Inferior parietal cortex (tissue), 1 donor: ENCODE data around the gene ARF1.

Experiments
- DNase-seq: peaks from one replicate; pipeline ENCODE4 v3.0.0-alpha.2; 2016; ENCODE audit errors: extremely low spot score

The ARF1 gene

DNA sequence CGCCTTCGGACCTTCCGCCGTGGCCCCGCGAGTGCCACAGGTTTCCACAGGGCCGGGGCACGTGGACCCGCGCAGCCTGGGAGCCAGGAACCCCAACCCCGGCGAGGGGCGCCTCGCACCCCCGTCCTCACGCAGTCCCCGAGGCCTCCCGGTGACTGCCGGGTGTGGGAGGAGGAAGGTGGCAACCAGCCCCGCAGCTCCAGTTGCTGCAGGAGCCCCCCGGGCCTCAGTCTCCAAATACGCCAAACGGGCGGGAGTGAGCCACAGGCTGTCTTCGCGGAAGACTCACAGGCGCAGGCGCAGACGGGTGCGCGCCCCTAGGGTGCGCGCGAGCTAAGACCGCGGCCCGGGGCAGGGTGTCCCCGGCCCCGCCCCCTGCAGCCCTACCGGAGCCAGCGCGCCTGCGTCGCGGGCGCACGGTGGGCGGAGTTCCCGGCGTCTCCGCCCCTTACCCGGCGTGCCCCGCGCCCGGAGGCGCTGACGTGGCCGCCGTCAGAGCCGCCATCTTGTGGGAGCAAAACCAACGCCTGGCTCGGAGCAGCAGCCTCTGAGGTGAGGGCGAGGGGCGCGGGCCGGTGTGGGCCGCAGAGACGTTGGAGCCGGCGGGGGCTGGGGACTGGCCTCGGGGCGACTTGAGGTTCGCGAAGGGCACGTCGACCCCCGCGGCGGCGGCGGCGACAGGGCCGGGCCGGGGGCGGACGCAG is at the start of gene ARF1:
ARF1 (plus strand) TSS at position 495 of the 704 bp plus-strand sequence. CDS start 14,407 bp downstream, outside the sequence.
- peak; percentile 96 for DNase-seq

DNA sequence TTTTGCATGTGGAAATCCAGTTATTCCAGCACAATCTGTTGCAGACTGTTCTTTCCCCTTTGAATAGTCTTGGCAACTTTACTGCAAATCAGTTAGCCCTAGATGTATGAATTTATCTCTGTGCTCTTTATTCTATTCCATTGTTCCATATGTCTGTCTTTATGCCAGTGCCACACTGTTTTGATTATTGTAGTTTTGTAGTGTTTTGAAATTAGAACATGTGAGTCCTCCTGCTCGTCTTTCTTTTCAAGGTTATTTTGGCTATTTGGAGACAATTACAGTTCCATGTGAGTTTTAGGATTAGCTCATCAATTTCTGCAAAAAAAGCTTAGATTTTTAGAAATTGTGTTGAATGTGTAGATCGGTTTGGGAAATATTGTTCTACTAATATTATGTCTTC is 49.1 kb upstream of the ARF1 start:
- no peak for DNase-seq

DNA sequence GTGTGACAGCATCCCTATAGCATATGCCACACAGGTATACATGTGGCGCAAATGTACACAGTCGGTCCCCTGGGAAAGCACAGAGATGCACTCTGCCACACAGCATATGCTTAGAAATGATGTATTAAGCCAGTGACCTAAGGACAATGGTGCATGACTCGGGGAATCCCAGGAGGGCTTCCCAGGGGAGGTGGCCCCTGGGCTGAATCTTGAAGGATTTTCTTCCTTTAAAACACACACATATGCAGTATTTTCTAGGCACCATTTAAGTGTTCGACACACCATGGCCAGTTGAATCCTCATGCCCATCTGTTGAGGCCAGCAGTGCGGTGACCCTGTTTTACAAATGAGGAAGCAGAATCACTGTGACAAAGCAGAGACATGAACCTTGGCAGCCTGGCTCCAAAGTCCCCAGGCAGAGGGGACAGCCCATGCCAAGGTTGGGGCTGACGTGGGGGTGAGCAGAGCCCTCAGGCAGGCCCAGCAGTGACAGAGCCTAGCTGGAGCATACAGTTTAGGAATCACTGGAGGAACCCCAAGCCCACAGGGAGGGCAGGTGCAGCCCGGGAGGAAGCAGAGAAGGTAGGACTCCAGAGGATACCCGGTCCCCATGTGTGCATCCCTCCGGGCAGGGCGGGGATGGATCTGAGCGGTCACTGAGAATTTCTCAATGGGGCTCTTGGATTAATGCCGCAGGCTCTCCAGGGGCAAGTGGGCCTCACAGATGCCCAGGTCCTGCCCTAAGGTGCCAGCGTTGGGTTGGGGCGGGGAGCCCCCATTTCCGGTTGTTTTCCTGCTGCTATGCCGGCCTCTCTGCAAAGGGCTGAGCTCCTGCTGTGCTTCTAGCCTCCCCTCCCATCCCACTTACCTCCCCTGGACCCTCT is 47.3 kb upstream of the ARF1 start:
- DNase-seq = no peak

DNA sequence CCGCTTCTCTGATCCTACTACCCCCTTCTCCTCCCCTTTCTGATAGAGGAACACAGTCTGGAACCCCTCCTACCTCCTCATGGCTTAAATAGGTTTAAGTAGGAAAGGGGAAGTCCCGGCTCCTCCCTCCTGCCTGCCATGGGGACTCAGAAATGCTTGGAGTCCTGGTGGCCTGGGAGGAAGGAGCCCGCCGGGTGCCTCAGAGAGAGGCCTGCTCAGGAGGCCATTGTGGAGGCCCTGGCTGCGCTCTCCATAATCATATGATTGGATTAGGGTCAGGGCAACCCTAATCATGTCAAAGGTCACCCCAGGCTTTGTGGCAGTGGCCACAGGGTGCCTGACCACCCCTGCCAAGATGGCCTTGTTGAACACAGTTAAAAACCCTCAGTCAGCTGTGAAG is 46.7 kb upstream of the ARF1 start:
- no peak for DNase-seq

DNA sequence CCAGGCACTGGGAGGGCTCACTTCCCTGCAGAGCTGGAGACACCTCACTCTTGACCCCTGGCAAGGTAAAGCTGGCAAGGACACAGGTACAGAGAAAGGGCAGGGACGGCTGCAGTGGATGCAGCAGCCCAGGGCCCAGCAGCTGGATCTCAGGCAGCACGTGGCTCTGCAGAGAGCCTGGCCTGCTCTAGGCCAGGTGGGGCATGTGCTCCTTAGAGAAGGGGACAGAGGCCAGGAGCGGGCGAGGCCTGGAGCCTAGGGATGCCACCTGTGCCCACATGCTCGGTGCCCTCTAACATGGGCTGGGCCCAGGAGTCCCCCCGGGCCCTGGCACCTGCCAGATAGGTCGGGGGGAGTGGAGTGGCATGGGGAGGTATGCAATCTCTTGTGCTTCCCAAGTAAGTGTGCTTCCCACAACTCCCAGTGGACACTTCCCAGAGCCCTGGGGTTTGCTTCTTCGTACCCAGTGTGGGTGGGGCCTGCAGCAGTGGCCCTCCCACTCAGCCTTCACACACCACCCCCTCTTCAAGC is 45.7 kb upstream of the ARF1 start:
- DNase-seq = no peak

DNA sequence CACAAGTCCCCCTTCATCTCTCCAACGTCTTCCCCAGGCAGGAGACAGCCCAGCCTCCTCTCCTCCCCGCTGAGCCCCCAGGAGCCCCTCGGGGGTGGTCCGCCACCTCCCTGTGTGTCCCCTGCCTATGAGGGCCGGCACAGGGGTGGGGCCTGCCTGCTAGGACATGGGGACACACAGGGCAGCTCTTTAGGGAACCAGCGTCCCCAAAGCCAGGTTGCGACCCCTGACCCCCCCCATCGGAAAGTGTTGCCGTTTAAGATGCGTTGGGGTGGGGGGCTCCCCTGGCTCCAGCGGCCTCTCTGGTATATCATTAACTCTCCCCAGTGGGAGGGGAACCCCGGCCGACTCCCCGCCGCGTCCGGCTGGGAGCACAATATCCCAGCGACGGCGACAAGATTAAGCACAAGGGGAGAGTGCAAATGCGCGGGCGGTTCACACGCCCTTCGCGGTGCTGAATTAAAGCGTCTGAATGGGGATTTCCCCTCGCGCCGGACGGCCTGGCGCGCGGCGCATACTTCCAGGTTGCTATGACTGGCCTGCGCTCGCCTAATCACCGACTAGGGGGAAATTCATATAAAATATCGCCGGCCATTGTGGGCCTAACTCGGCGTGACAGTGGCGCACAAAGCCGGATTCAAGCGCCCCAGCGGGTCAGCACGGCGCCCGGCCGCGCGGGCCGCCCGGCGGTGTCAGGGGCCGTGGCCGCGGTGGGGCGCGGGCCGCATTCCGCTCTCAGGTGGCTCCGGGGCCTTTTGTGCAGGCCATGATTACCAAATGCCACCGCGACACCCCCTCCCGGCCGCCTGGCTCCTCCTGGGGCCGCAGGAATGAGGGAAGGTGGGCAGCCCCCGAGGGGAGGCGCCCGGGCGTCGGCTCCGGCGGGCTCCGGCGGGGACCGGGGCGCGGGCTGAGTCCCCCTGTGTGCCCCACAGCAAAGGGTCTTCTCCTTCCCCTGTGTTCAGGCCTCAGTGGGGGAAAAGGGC is 44.8 kb upstream of the ARF1 start:
- DNase-seq = no peak

DNA sequence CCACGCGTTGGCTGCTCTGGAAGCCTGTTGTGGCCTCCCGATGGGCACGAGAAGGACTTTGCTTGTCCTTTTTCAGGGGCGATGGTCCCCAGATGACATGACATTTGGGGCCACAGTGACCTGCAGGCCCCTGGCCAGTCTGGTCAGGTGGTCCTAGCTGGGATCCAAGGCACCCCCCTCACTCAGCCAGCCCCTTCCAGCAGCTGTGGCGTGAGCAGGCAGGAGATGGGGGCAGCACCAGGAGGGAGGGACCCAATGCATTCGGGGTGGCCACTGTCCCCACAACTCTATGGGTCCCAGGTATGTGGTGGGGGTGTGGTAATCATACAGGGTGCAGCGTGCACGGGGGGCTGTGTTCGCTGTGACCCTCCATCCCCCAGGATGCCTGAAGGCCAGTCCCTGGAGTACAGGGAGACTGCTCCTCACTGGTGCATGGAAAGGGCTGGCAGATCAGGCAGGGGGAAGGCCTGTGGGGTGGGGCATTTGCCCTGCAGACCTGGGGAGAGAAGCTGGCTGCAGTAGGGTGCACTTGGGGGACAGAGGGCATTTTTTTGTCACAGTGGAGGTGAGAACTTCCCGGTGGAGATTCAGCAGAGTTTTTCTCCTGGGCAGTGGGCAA is 44.0 kb upstream of the ARF1 start:
- DNase-seq = no peak

DNA sequence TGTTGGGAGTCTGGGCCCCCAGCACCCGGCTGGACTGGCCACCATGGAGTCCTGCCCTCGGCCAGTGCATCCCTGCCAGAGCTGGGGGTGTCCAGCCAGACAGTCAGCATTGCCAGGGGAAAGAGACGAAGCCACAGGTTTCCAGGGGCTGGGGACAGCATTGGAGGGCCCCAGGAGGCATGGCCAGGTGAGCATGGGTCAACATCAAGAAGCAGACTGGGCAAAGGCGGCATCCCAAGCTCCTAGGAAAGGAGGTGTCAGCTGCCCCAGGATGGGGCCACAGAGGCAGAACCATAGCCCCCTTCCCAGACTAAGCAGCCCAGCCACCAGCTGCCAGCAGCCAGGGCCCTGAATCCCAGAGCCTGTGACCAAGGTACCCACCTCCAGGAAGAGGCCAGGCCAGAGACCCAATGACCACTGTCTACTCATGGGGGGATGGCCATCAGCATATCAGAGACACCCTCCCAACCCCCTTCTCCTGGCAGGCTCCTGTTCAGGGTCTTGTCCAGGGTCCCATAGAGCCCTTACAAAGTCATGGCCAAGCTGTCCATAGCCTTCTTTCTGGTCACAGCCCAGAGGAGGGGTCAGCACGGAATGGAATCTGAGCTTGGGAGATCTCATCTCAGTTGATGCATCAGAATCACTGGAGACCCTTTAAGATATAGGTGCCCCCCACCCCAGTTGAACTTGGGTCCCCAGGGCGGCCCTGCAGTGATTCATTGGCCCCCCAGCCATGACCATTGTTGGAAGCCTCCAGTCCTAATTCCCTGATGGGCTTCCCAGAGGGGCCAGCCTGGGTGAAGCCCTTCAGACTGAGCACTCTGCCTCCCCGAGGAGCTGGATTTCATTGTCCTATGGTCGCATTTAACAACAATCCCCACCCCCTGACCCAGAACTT is 43.3 kb upstream of the ARF1 start:
- DNase-seq = no peak

DNA sequence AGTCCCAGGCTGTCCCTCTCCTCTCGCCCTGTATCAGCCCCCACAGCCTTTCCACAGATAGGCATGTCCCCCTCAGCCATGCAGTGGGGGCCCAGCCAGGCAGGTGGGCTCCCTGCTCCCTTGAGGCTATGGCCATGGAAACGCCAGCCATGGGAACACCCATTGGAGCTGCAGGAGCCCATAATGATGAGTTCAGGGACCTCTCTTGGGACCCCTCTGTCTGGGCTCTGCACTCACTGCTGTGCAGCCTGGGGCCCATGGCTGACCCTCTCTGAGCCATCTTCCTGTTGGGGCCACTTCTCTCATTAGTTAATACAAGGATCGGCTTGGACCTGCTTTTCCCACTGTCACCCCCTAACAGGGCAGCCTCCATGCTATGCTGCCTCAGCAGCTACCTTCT is 42.5 kb upstream of the ARF1 start:
- no peak for DNase-seq

DNA sequence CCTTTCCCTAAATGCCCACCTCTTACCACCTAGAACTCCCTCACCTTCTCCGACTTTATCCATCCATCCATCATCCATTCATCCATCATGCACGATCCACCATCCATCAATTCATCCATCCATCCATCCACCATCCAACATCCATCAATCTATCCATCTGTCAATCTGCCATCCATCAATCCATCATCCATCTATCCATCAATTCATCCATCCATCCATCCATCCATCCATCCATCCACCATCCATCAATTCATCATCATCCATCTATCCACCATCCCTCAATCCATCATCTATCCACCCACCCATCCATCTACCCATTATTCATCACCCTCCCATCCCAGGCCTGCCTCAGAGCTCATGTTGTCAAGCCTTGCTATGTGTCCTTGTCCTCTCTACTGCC is 41.2 kb upstream of the ARF1 start:
- no peak for DNase-seq

DNA sequence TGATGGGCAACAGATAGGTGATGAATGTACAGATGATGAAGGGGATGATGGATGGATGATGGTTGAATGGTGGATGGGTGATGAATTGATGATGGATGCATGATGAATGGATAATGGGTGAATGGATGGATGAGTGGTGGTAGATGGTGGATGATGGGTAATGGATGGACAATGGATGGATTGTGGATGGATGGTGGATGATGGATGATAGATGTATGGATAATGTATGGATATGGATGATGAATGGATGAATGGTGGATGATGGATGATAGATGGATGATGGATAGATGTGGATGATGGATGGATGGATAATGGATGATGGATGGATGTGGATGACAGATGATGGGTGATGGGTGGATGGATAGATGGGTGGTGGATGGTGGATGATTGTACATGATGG is 40.0 kb upstream of the ARF1 start:
- DNase-seq = no peak

DNA sequence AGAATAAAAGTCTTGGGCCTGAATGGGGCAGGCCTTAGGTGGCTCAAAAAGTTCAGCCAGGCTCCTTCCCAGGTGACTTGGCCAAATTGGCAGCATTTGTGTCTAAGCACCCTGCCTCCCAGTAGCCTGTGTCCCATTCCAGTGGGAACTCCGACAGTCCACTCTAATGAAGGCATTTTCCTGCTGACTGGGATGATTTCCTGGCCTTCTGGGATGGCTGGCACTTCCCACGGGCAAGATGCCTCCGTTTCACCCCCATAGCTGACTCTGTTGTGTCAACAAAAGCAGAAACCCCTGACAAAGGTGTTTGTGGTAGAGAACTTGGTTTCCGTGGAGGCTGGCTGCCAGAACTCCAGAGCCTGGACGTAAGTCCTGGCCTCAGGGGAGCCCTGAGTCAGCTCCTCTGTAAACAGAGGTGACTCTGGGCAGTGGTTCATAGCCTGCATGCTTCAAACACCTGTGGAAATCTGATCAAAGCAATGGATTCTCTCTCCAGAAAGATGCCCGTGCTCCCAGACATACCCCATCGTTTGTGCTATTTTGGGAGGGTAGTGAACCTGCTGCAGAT is 39.1 kb upstream of the ARF1 start:
- no peak for DNase-seq

DNA sequence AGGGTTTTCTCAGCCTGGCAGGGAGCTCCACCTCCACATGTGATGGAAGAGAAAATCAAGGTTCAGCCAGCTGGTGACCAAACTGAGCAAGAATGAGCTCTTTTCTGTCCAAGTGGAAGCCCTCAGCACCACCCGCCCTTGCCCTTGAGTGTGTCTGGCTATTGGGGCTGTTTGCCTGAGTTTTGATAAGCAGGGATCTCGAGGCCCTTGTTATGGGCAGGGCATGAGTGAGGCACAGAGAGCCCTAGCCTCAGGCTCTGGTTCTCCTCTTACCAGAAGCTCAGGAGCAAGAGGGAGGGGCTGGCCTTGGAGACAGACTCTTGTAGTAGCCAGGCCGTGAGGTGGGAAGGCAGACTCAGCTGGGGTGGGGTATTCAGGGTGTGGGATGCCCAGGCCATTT is 37.5 kb upstream of the ARF1 start:
- no peak for DNase-seq

DNA sequence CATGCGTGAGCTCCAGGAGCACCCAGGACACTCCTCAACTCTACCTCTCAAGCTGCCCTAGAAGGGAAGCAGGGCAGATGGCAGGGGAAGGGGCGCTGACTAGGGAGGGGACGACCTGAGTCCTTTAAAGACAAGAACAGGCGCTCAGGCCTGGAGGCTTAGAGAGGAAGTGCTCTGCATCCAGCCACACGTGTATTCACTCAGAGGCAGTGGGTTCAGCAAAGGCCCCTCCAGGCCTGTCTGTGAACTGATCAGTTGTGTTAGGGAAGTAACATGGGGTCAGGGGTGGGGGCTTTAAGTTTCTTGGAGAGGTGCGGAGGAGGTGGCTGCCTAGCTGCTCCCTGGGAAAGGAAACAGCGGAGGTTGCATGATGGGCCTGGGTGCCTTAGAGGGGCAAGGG is 37.1 kb upstream of the ARF1 start:
- no peak for DNase-seq

DNA sequence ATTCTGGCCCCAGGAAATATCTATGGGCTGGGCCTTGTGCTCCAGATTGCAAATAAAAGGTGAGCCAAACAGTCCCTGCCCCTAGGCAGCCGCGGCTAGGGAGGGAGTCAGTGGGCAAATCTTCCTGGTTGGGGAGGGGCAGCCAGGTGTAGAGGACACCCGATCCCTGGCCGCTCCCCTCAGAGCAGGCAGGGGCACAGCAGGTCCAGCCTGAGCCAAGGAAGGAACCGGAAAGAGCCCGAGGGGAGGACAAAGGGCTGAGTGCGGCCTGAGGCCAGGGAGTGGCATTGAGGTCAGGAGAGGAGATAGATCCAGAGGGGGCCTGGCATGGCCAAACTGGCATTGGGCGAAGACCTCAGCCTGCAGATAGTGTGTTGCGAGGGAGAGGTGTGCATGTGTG is 36.6 kb upstream of the ARF1 start:
- DNase-seq = no peak

DNA sequence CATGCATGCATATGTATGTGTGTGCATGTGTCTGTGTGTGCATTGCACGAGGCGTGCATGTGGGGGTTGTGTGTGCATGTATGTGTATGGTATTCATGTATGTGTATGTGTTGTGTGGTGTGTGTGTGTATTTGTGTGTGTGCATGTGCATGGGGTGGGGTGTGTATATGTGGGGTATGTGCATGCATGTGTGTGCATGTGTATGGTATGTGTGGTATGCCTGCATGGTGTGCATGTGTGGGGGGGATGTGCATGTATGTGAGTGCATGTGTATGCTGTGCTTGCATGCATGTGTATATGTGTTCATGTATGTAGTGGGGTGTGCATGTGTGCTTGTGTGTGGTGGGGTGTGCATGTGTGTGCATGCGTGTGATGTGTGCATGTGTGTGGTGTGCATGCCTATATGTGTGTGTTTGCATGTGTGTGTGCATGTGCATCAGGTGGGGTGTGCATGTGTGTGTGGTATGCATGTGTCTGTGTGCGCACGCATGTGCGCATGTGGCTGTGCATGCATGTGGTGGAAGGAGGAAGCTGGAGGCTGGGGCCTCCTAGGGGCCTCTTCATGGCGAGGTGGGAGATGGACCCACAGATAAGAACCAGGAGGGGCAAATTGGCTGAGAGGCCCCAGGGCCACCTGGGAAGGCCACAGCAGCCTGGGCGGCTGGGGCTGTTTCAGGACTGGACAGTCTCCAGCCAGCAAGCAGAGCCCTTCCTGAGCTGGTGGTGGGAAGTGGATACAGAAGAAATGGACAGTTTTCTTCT is 35.9 kb upstream of the ARF1 start:
- no peak for DNase-seq

DNA sequence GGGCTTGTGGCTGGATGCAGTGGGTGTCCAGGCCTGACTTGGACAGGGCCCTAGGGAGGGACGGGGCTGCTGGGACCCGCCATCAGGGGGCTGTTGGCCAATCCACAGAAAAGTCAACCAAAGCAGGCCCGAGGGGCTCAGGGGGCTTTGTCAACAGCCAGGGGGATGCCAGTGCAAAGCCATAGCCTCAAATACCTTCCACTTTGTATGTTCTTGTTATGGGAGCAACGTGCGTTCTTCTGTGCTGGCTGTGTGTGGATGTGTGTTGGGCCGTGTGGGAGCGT is 35.4 kb upstream of the ARF1 start:
- DNase-seq = no peak

DNA sequence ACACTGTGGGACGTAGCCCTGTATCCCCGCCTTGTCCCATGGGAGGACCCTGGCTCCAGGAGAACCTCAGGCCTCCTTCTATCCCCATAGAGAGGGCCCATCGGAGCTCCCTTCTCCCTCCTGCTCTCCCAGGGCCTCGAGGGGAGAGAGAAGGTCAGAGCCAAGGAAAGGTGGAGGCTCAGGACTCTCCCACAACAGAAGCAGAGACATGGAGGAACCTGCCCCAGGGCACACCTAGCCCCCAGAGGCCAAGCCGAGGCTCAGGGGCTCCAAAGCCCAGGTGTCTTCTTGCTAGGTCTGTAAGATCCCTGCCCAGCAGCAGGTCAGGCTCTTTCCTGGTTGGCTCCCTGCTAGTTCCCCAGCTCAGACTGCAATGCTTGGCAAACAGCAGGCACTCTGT is 34.4 kb upstream of the ARF1 start:
- DNase-seq = no peak

DNA sequence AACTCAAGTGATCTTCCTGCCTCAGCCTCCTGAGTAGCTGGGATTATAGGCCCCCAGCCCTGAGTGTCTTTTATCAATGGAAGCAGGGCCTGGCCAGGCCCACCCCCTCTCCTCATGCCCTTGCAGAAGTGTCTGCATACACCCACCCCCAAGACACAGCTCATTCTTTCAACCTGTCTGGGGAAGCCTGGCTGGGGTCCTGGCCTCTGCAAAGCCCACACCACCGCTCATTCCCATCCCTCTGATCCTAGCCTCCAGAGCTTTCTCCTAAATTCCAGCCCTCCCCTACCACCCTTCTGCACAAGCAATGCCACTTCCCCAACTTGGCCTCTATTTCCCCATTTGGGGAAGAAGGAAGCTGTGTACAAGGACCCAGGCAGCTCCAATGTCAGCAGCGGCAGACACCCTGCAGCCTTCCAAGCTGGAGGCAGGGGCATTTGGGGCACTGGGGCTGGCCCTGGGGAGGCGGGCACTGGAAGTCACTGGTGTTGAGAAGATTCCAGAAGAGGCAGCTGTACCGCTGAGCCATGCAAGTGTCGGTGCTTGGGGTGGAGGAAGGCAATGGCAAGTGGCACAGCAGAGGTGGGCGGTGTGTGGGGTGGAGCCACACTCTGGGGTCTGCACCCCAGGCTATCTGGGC is 33.7 kb upstream of the ARF1 start:
- DNase-seq = no peak
